ENCODE results near the gene GYG1. TPM values are rescaled to one million over a fixed set of nuclear protein-coding genes. Genes with fewer than 3 reads are reported as not detected.
A peak's percentile ranks its signal among the peaks of the same experiment; 100 is the strongest.

Gene GYG1
- 43.4 TPM for polyA plus RNA-seq (2012; ENCODE audit: insufficient read depth, insufficient read length)

DNA sequence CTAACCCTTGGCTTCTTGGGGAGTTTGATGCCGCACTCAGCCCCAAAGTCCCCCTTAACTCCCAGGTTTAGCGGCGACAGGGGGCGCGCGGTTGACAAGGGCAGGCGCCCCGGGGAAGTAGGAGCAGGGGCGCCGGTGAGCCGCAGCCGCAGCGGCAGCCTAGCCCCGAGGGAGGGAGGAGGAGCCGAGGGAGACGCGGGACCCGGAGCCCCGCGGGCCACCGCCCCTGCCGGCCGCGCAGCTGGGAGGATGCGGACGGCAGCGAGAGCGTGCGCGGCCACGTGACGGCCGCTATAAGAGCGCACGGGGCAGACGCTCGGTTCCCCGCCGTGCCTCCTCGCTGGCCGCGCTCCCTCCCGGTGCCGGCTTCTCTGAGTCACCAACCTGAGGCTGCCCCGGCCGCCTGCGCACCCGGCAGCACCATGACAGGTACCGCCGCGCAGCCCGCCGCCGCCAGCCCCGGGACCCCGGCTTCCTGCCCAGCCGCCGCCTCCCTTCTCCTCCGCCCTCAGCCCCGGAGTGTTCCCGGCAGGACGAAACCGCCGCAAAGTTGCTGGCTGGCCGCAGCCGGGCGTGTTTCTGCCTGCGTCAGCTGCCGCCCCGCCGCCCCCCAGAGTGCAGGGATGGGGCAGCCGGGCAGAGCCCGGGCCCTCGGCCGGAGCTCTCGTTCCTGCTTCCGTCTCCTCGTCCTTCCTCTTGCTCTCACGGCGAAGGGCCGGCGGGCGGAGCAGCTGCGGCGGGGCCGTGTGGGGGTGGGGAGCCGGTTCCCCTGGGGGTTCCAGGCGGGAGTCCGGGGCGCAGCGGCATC, at the start of gene GYG1:
GYG1 (plus strand) TSS at position 322 of the 808 bp plus-strand sequence; CDS start at position 423, 101 bp downstream.
- peak; percentile 64 for DNase-seq (ENCODE audit: low read depth, low spot score)
- peak within 1 kb of the TSS; percentile 63 for H3K4me3 ChIP-seq (ENCODE audit: low read length)

GRCh38 chr3:148943506-148944205, 47.7 kb upstream of the GYG1 start:
- H3K4me3 ChIP-seq (ENCODE audit: low read length) = no peak overlapping the region
- peak; percentile 54 for DNase-seq (ENCODE audit: low read depth, low spot score)

GRCh38 chr3:148945116-148945515, 46.2 kb upstream of the GYG1 start:
- no peak overlapping the region for H3K4me3 ChIP-seq (ENCODE audit: low read length)
- no peak for DNase-seq (ENCODE audit: low read depth, low spot score)

- DNase-seq (ENCODE audit: low read depth, low spot score) = no peak
- no peak overlapping the region for H3K4me3 ChIP-seq (ENCODE audit: low read length)
Observed at GRCh38 chr3:148948913-148949657, 42.3 kb upstream of the GYG1 start.

DNA sequence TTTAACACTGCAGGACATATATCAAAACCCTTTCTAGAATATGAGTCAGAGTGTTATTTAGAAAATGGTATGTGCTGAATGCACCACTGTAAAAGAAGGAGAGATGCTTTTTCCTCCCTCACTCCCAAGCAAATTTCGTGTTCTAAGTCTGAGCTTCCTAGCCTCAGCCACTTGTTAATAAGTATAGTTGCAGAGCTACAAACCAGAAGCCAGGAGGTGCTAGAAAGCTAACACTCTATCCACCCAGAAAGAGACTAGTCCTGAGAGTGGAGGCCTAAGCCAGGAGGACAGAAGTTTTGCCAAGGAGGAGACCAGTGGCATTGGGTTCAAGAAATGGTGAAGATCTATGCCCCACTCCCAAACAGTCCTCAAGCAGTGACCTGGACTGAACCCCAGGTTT, 40.5 kb upstream of the GYG1 start:
- DNase-seq (ENCODE audit: low read depth, low spot score) = no peak
- H3K4me3 ChIP-seq (ENCODE audit: low read length) = no peak overlapping the region

- DNase-seq (ENCODE audit: low read depth, low spot score) = no peak
- H3K4me3 ChIP-seq (ENCODE audit: low read length) = no peak overlapping the region
Observed at GRCh38 chr3:148951599-148952361, 39.6 kb upstream of the GYG1 start.

DNA sequence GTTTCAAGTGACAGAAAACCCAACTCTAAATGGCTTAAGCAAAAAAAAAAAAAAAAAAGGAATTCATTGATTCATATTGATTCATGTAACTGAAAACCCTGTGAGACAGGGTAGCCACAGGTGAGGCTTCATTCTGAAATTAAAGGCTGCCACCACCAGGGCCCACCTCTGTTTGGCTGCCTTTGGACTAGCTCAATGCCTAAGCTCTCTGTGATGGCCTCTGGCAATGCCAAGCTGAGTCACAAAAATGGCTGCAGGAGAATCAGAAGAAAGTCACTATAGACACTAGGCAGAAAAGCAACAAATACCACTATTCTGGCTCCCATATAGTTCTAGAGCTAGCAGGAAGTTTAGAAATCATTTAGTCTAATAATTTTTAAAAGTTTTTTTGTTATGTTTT, 38.2 kb upstream of the GYG1 start:
- no peak for DNase-seq (ENCODE audit: low read depth, low spot score)
- no peak overlapping the region for H3K4me3 ChIP-seq (ENCODE audit: low read length)

DNA sequence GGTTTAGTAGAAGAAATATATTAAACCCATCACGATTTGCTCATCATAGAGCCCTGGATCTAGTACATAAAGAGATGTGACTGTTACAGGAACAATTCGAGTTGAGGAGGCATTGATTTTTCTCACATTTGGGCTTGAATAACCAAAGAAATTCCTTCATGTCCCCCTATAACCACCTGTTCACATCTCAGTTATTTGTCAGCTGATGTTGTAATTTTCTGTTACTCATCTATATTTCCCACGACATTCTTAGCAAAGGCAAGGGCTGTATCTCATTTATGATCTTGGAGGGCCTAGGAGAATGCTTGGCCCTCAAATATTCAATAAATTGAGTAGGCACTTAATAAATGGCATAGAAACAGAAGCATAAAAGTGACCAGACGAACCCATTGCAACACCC, 36.4 kb upstream of the GYG1 start:
- no peak overlapping the region for H3K4me3 ChIP-seq (ENCODE audit: low read length)
- no peak for DNase-seq (ENCODE audit: low read depth, low spot score)

- DNase-seq (ENCODE audit: low read depth, low spot score) = peak; percentile 49
- H3K4me3 ChIP-seq (ENCODE audit: low read length) = no peak overlapping the region
Observed at GRCh38 chr3:148955544-148956346, 35.6 kb upstream of the GYG1 start.

DNA sequence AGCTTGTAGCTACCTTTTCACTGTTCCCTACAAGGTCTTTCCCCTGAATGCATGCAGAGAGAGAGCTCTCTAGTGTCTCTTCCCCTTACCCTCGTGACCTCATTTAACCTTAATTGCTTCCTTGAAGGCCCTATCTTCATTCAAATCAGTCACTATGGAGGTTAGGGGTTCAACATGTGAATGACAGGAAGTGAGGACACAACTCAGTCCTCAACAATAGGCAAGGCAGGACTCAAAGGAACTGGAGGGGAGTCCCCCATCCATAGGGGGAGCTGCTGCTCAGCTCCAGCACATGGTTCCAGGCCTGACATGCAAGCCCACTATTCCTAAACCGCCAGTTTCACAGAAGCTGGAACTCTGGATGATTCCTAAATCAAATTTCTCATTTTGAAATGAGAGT, 33.8 kb upstream of the GYG1 start:
- no peak overlapping the region for H3K4me3 ChIP-seq (ENCODE audit: low read length)
- DNase-seq (ENCODE audit: low read depth, low spot score) = peak; percentile 44

GRCh38 chr3:148958696-148959095, 32.6 kb upstream of the GYG1 start:
- no peak overlapping the region for H3K4me3 ChIP-seq (ENCODE audit: low read length)
- DNase-seq (ENCODE audit: low read depth, low spot score) = no peak

DNA sequence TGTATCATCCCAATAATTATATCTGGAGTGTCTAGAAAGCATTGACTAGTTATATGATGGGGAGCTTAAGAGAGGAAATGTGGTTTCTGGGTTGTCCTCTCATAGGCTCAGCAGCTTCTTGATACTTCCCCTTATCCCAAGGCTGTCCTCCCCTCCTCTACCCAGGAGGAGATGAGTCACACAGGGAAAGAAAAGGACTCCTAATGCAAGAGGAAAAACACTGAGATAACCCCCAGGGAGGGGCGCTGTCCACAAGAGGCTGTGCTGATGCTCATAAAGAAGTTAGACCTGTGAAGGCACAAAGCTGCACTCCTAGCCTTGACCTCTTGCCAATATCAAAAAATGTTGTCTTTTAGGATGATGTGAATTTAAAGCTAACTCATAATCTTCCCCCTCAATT, 28.8 kb upstream of the GYG1 start:
- DNase-seq (ENCODE audit: low read depth, low spot score) = no peak

DNA sequence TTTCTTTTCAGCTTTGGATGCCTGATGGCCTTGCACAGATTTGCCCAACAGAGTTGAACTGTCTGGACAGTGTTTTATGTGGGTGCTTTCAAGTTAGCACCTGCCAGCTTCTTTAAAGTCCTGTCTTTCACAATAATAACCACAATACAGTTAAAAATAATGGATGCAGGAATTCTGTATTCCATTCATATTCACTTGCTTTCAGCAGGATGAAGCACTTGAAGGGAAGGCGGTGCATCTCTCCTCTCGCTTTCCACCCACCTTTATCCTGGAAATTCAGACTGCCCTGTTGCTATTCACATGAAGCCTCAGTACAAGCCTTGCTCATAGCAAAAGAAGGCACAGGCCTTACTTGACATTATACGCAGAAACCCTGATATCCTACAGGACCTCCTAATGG, 26.5 kb upstream of the GYG1 start:
- DNase-seq (ENCODE audit: low read depth, low spot score) = no peak
- no peak overlapping the region for H3K4me3 ChIP-seq (ENCODE audit: low read length)

More for the DNA sequence above, 28.8 kb upstream of the GYG1 start:
- H3K4me3 ChIP-seq (ENCODE audit: low read length) = no peak overlapping the region

GRCh38 chr3:148968321-148968720, 23.0 kb upstream of the GYG1 start:
- DNase-seq (ENCODE audit: low read depth, low spot score) = no peak
- H3K4me3 ChIP-seq (ENCODE audit: low read length) = no peak overlapping the region

- H3K4me3 ChIP-seq (ENCODE audit: low read length) = no peak overlapping the region
- no peak for DNase-seq (ENCODE audit: low read depth, low spot score)
Observed at GRCh38 chr3:148970271-148970670, 21.1 kb upstream of the GYG1 start.

DNA sequence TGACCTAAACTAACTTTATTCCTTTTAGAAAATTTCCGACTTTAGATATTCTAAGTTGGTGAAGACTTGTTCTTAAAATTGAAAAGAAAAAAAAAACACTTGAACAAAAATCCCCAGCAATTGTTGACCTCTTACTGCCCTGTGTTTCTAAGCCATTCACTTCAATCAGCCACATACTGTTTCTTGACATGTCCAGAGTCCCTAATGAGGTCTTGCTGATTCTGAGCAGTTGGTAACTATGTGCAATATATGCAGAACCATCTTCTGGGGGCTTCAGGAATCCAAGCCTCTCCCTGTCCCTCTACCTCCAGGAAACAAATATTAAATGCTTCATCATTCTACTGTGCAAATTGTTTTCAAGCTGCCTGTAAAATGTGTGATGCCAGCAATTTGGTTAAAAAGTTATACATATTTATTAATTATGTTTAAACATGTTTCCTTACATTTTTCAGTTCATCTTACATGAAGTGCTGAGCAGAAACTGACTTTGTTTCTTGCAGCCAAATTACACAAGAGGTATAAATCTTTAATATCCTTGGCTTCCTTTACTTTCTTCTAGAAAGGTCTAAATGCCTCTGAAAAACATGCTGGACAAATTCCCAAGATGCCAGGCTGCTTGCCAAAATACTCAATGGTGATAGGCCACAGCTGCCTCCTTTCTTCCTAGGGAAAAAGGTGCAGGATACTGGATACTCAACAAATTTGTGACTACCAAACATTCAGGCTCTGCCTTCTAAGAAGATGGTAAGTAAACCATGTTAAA, 19.8 kb upstream of the GYG1 start:
- DNase-seq (ENCODE audit: low read depth, low spot score) = no peak
- no peak overlapping the region for H3K4me3 ChIP-seq (ENCODE audit: low read length)

DNA sequence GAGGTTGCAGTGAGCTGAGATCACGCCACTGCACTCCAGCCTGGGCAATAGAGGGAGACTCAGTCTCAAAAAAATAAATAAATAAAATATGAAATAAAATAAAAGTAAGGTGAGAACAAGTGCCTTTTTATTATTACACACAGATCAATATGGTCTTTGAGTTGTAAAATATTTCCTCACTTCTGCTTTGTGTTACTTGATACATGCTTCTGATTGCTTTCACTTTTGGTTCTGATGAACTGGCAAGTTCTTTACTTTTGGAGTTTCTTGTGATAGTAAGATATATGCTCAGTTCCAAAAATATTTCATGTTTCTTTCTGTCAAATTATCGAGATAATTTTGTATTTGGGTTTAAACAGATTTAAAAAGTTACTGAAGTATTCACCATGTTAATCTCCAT, 16.6 kb upstream of the GYG1 start:
- no peak overlapping the region for H3K4me3 ChIP-seq (ENCODE audit: low read length)
- no peak for DNase-seq (ENCODE audit: low read depth, low spot score)

- H3K4me3 ChIP-seq (ENCODE audit: low read length) = no peak overlapping the region
Observed at GRCh38 chr3:148975248-148975647, 16.1 kb upstream of the GYG1 start.

More at GRCh38 chr3:148975248-148975647, 16.1 kb upstream of the GYG1 start:
- no peak for DNase-seq (ENCODE audit: low read depth, low spot score)

Data from Jurkat, Clone E6-1 (cell line).